Mesothelial cell of epicardium (in vitro differentiated cells): ENCODE results near the gene CABP4. TPM values are rescaled to one million over a fixed set of nuclear protein-coding genes. Genes with fewer than 3 reads are reported as not detected.
A peak's percentile ranks its signal among the peaks of the same experiment; 100 is the strongest.

Experiments
- DNase-seq, 2 experiments: peaks; one replicate each; pipeline ENCODE4 v3.0.0; 2021; ENCODE audit warnings: low spot score in 2 of 2; ENCODE audit not compliant: unreplicated experiment in 2 of 2
- H3K27ac Mint-ChIP-seq: 2 replicates; pipeline ENCODE4 v1.8.0; 2021; ENCODE audit warnings: mixed read lengths
- H3K27me3 Mint-ChIP-seq: 2 replicates; pipeline ENCODE4 v1.8.0; 2021; ENCODE audit warnings: low read depth, mixed read lengths
- H3K36me3 Mint-ChIP-seq: 2 replicates; pipeline ENCODE4 v1.8.0; 2021; ENCODE audit warnings: mixed read lengths
- H3K4me1 Mint-ChIP-seq: 2 replicates; pipeline ENCODE4 v1.8.0; 2021; ENCODE audit warnings: mixed read lengths
- H3K4me3 Mint-ChIP-seq: 2 replicates; pipeline ENCODE4 v1.8.0; 2021; ENCODE audit warnings: mild to moderate bottlenecking, moderate library complexity, mixed read lengths
- H3K9me3 Mint-ChIP-seq: 2 replicates; pipeline ENCODE4 v1.8.0; 2021; ENCODE audit warnings: mixed read lengths
- CTCF ChIP-seq: fragments of 200-600 bp; sonication (generic); IDR thresholded peaks from one replicate; pipeline ENCODE4 v1.5.0; 2021; ENCODE audit warnings: antibody characterized with exemption; ENCODE audit not compliant: unreplicated experiment
- total RNA-seq: library from RNA; stranded (reverse); gene quantifications from 3 replicates; pipeline ENCODE4 v1.2.1, GENCODE V29; 2021

Gene CABP4
- total RNA-seq, 1 donor from 2014 or later, result 0.29 TPM

- no peak overlapping the region for H3K27ac Mint-ChIP-seq
- no peak for DNase-seq
- TF ChIP-seq CTCF, result no peak
- peaks cover 3% of the 10 kb centered on the region for H3K27me3 Mint-ChIP-seq
- peaks cover 24% of the 10 kb centered on the region for H3K4me1 Mint-ChIP-seq
- H3K36me3 Mint-ChIP-seq, result peaks cover 10% of the 10 kb centered on the region
- H3K4me3 Mint-ChIP-seq, result peak overlapping the region; percentile 57
- H3K9me3 Mint-ChIP-seq, result no peaks in the 10 kb centered on the region
These were observed 47.3 kb downstream of the CABP4 start for GRCh38 chr11:67502328-67502979.

DNA sequence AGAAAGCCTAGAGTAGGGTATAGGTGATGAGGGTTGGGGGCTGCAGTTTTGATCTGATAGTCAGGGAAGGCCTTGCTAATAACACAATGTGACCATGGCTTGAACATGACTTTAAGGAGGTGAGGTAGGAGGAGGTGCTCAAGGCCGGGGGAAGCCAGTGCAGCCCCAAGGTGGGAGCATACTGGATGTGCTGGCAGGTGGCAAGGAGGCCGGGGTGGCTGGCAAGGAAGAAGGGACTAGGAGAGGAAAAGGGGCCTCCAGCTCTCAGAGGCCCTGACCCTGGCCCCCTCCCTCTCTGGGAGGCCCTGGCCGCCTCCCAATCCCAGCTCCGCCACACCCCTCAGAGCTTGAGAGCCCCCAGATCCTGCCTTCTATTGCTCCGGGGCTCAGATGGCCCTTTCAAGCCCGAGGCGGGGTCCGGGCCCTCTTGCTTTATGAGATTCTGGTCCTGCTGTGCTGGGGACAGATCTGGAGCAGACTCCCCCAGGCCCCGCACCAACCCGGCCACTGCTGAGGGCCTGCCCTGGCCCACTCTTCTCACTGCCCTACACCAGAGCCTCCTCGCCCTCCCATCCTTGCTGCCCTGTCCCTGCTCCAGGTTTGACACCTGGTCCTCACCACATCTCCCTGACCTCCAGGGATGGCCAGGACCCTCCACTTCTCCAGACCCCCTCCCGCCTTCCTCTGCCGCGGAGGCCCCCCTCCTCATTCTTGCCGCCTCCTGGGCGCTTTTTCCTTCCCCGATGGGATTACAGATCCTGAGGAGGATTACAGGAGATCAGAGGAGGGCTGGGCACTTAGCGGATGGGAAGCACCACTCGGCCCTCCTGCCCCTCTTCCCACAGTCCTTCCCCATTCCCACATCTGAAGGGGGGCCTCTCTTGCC, 48.2 kb downstream of the CABP4 start:
- H3K9me3 Mint-ChIP-seq, result no peaks in the 10 kb centered on the region
- H3K36me3 Mint-ChIP-seq, result peaks cover 10% of the 10 kb centered on the region
- peaks cover 24% of the 10 kb centered on the region for H3K4me1 Mint-ChIP-seq
- H3K4me3 Mint-ChIP-seq, result peak overlapping the region; percentile 57
- no peak for DNase-seq
- no peak for TF ChIP-seq CTCF
- peaks cover 3% of the 10 kb centered on the region for H3K27me3 Mint-ChIP-seq
- no peak overlapping the region for H3K27ac Mint-ChIP-seq

DNA sequence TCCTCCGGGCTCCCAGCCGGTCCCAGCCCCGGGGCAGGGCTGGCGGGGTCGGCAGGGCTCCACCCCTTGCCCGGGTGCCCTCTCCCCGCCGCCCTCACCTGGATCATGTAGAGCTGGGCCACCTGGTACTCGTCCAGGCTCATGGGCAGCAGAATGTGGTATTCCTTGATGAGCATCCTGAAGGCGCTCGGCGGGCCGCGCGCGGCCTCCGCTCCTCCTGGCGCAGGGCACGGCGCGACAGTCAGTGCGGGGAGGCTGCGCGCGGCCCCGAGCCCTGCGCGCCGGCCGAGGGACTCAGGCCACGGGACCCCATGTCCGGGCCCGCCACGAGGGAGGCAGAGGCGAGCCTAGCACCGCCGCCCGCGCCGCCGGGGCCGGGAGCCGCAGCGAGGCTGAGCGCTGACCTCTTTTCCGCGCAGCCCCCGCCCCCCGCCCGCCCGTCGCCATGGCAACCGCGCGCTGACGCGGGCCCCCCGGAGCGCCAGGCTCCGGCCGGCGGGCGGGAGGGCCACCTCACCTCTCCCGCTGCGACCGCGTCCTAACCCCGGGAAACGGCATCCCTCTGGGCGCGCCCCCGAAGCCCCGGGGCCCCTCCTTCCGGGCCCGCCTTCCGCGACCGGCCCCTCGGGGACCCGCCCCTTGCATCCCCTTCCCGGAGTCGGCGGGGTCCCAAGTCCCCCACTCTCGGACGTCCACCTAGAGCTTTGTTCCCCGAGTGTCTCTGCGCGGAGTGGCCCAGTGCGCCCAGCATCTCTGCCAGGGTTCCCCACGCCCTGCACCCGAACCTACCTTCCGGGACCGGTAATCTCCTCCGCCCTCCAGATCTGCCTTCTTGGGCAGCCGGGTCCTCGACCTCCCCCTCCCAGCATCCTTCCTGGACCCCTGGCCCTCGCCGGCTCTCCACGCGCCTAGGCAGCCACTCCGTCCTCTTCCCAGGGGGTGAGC, 49.1 kb downstream of the CABP4 start:
- no peak for TF ChIP-seq CTCF
- Mint-ChIP-seq H3K27ac (peak overlapping the region; percentile 12), H3K27me3 (peaks cover 3% of the 10 kb centered on the region), H3K4me3 (peak overlapping the region; percentile 77), H3K4me1 (peaks cover 31% of the 10 kb centered on the region), H3K36me3 (peaks cover 10% of the 10 kb centered on the region), H3K9me3 (no peaks in the 10 kb centered on the region)
- peak in 1 of 2 experiments; percentile 49 for DNase-seq

DNA sequence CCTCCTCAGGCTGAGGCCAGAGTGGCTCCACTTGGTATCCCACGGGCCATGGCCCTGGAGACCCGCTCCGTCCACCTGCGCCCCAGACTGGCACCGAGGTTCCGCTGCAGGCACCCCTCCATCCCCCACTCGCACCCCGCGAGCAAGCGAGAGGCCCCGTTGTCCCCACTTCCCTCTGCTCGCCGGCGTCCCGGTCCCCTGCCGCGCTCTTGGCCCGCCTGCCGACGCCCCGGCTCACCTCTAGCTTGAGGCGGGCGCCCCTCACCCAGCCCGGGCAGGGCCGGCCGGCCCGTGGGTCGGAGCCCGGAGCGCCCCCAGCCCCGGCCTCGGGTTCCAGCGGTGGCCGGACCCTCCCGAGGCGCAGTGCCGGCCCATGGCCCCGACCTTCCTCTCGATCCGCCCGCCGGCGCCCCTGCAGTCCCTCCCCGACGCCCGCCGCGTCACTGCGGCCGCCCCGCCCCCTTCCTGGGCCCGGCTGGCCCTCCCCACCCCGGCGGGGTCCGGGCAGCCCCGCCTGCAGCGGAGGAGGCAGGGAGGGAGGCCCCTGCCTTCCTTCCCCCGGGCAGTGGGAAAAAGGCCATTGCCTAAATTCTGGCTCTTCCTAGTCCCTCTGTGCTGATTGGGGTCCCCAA, 49.9 kb downstream of the CABP4 start, which contains the start of gene PITPNM1:
PITPNM1 (minus strand) TSS at position 414 of the 632 bp plus-strand sequence. CDS start 1,183 bp downstream, outside the sequence.
- no peak for TF ChIP-seq CTCF
- Mint-ChIP-seq H3K27ac (peak within 1 kb of the TSS; percentile 89), H3K27me3 (peaks cover 5% of the 10 kb centered on the region), H3K4me3 (peak within 1 kb of the TSS; percentile 79), H3K4me1 (peaks cover 31% of the 10 kb centered on the region), H3K36me3 (peaks cover 8% of the 10 kb centered on the region), H3K9me3 (no peaks in the 10 kb centered on the region)
- DNase-seq, result peak in 1 of 2 experiments; percentile 66
